ENCODE data around the gene ARRDC1. TPM values are rescaled to one million over a fixed set of nuclear protein-coding genes. Genes with fewer than 3 reads are reported as not detected.

Gene ARRDC1
- total RNA-seq, 1 experiment from 2014 or later, result 13.3 TPM

- CTCF ChIA-PET, result no interaction called here
- no peaks in the 10 kb centered on the region for H3K4me1 ChIP-seq (ENCODE audit: insufficient read depth, low read length, poor library complexity, severe bottlenecking)
- H3K4me3 ChIP-seq (ENCODE audit: low read depth, low read length, poor library complexity, severe bottlenecking), result no peak overlapping the region
- no peaks in the 10 kb centered on the region for H3K9me3 ChIP-seq (ENCODE audit: low read depth, low read length, poor library complexity, severe bottlenecking)
- BruUV-seq (replicated peaks), result no TSS peak
- peaks cover 7% of the 10 kb centered on the region for H3K36me3 ChIP-seq (ENCODE audit: insufficient read depth, low read length, poor library complexity, severe bottlenecking)
- H3K27ac ChIP-seq (ENCODE audit: low read depth, low read length, poor library complexity, severe bottlenecking), result no peak overlapping the region
- DNase-seq (ENCODE audit: low spot score), result no peak
- POLR2A ChIA-PET (ENCODE audit: low non-redundant PET), result no interaction called here
- TF ChIP-seq CTCF (conservative IDR thresholded peaks at IDR 0.05; ENCODE audit: low read depth, low read length) (no peak), EZH2 (IDR thresholded peaks at IDR 0.05; ENCODE audit: borderline replicate concordance, low read depth, low read length, poor library complexity, severe bottlenecking) (no peak)
- no peaks in the 10 kb centered on the region for H3K27me3 ChIP-seq (replicated peaks; ENCODE audit: insufficient read depth, low read depth, low read length, poor library complexity)
- intact Hi-C loops (cut with micrococcal nuclease; ENCODE audit: unreplicated experiment), result no loop called here
Measured at GRCh38 chr9:137650779-137651178, 45.3 kb downstream of the ARRDC1 start.

GRCh38 chr9:137656416-137656815 lies 50.9 kb downstream of the ARRDC1 start:
- peaks cover 4% of the 10 kb centered on the region for H3K36me3 ChIP-seq (ENCODE audit: insufficient read depth, low read length, poor library complexity, severe bottlenecking)
- ChIA-PET CTCF (no interaction called here), POLR2A (ENCODE audit: low non-redundant PET) (no interaction called here)
- no peaks in the 10 kb centered on the region for H3K4me1 ChIP-seq (ENCODE audit: insufficient read depth, low read length, poor library complexity, severe bottlenecking)
- H3K27me3 ChIP-seq (replicated peaks; ENCODE audit: insufficient read depth, low read depth, low read length, poor library complexity), result no peaks in the 10 kb centered on the region
- BruUV-seq (replicated peaks), result no TSS peak
- TF ChIP-seq EZH2 (IDR thresholded peaks at IDR 0.05; ENCODE audit: borderline replicate concordance, low read depth, low read length, poor library complexity, severe bottlenecking) (no peak), CTCF (conservative IDR thresholded peaks at IDR 0.05; ENCODE audit: low read depth, low read length) (no peak)
- H3K9me3 ChIP-seq (ENCODE audit: low read depth, low read length, poor library complexity, severe bottlenecking), result no peaks in the 10 kb centered on the region
- intact Hi-C loops (cut with micrococcal nuclease; ENCODE audit: unreplicated experiment), result no loop called here
- H3K4me3 ChIP-seq (ENCODE audit: low read depth, low read length, poor library complexity, severe bottlenecking), result no peak overlapping the region
- H3K27ac ChIP-seq (ENCODE audit: low read depth, low read length, poor library complexity, severe bottlenecking), result no peak overlapping the region
- no peak for DNase-seq (ENCODE audit: low spot score)

- Histone ChIP-seq H3K27ac (ENCODE audit: low read depth, low read length, poor library complexity, severe bottlenecking) (no peak overlapping the region), H3K36me3 (ENCODE audit: insufficient read depth, low read length, poor library complexity, severe bottlenecking) (peaks cover 4% of the 10 kb centered on the region), H3K4me1 (ENCODE audit: insufficient read depth, low read length, poor library complexity, severe bottlenecking) (no peaks in the 10 kb centered on the region), H3K4me3 (ENCODE audit: low read depth, low read length, poor library complexity, severe bottlenecking) (no peak overlapping the region), H3K9me3 (ENCODE audit: low read depth, low read length, poor library complexity, severe bottlenecking) (no peaks in the 10 kb centered on the region), H3K27me3 (replicated peaks; ENCODE audit: insufficient read depth, low read depth, low read length, poor library complexity) (no peaks in the 10 kb centered on the region)
- POLR2A ChIA-PET (ENCODE audit: low non-redundant PET), result interaction anchor here (0.7 kb wide), 1 partner anchor 158 kb away, joined by 3 read pairs; no protein-coding TSS in a partner anchor
- no peak for TF ChIP-seq EZH2 (IDR thresholded peaks at IDR 0.05; ENCODE audit: borderline replicate concordance, low read depth, low read length, poor library complexity, severe bottlenecking)
- no TSS peak for BruUV-seq (replicated peaks)
- CTCF ChIA-PET, result no interaction called here
- DNase-seq (ENCODE audit: low spot score), result no peak
- intact Hi-C loops (cut with micrococcal nuclease; ENCODE audit: unreplicated experiment), result no loop called here
Measured at GRCh38 chr9:137657606-137658005, 52.1 kb downstream of the ARRDC1 start.

- Histone ChIP-seq H3K27ac (ENCODE audit: low read depth, low read length, poor library complexity, severe bottlenecking) (no peak overlapping the region), H3K4me1 (ENCODE audit: insufficient read depth, low read length, poor library complexity, severe bottlenecking) (no peaks in the 10 kb centered on the region), H3K36me3 (ENCODE audit: insufficient read depth, low read length, poor library complexity, severe bottlenecking) (peaks cover 4% of the 10 kb centered on the region), H3K27me3 (replicated peaks; ENCODE audit: insufficient read depth, low read depth, low read length, poor library complexity) (no peaks in the 10 kb centered on the region), H3K4me3 (ENCODE audit: low read depth, low read length, poor library complexity, severe bottlenecking) (no peak overlapping the region), H3K9me3 (ENCODE audit: low read depth, low read length, poor library complexity, severe bottlenecking) (no peaks in the 10 kb centered on the region)
- ChIA-PET CTCF (no interaction called here), POLR2A (ENCODE audit: low non-redundant PET) (no interaction called here)
- no peak for TF ChIP-seq CTCF (conservative IDR thresholded peaks at IDR 0.05; ENCODE audit: low read depth, low read length)
- no peak for TF ChIP-seq EZH2 (IDR thresholded peaks at IDR 0.05; ENCODE audit: borderline replicate concordance, low read depth, low read length, poor library complexity, severe bottlenecking)
- BruUV-seq (replicated peaks), result no TSS peak
- no peak for DNase-seq (ENCODE audit: low spot score)
- intact Hi-C loops (cut with micrococcal nuclease; ENCODE audit: unreplicated experiment), result no loop called here
Measured at GRCh38 chr9:137658781-137659180, 53.3 kb downstream of the ARRDC1 start.
